ENCODE data around the gene ERCC4. TPM values are rescaled to one million over a fixed set of nuclear protein-coding genes. Genes with fewer than 3 reads are reported as not detected.
"Not testable (repeated sequence)": the region's sequence is repeated elsewhere in the genome, so short reads cannot be mapped to it uniquely, and the experiment has no call there.

ERCC4 gene
- 10 to 100 TPM in 1 of 2 donors, 1 to 10 TPM in 1; 6.1 to 11.2 TPM for total RNA-seq

DNA sequence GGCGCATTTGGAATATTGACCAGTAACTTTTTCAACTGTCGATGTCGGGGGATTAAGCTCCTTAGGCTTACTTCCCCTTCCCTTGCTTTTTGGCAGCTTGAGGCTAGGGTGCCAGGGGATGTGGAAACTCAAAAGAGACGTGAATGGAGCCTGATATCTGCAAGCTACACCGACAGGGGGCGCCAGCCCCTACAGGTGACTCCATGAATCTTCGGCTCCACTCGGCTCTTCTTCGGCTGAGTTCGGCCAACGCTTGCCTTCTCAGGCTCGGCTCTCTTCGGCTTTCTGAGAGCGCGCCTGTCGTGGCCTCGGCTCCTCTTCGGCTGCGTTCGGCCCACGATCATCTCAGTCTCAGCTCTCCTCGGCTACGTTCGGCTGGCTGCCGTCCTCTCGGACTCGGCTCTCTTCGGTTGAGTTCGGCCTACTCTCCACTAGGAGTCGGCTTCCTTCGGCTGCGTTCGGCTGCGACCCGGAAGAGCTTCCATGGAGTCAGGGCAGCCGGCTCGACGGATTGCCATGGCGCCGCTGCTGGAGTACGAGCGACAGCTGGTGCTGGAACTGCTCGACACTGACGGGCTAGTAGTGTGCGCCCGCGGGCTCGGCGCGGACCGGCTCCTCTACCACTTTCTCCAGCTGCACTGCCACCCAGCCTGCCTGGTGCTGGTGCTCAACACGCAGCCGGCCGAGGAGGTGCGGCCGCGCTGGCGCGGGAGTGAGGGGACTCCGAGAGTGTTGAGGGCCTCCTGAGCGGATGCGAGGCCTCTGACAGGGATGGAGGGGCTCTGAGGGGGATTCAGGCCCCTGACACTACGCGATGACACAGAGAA lies at the start of gene ERCC4:
TSS of gene ERCC4 (plus strand) at position 472 of the 827 bp plus-strand sequence. CDS start at position 484, 12 bp downstream.
- peak; percentile 98 for ATAC-seq (replicated peaks)

DNA sequence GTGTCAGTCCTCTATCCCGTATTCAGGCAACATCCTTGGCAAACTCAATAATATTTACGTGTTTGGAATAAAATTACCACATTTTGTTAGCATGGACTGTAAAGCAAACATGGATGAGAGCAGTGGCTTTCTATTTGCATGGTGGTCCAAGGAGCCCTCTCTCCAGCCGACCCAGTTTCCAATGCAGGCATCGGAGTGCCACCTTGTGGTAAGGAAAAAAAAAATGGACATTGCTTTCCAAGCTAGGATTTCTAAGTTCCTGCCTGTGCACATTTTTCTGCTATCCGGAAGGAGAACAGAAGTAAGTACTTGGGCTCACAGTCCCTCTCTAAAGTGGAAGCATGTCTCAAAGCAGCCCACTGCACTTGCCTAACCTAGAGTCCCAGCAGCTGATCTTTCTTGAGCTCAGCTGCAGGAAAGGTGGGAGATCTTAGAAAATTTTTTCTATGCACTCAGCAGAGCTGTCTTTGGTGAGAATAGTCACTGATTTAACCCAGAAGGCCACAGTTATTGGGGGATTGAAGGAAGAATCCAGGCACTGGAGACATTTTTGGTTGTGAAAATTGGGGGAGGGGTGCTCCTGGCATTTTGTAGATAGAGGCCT lies 46.0 kb upstream of the ERCC4 start:
- no peaks in the 10 kb centered on the region for H3K9me3 Mint-ChIP-seq
- H3K4me3 Mint-ChIP-seq, result no peak overlapping the region
- no peaks in the 10 kb centered on the region for H3K36me3 Mint-ChIP-seq (ENCODE audit: low read depth)
- no peak overlapping the region for H3K27ac Mint-ChIP-seq
- no peaks in the 10 kb centered on the region for H3K4me1 Mint-ChIP-seq
- no peak for ATAC-seq (replicated peaks)
- peaks cover 24% of the 10 kb centered on the region for H3K27me3 Mint-ChIP-seq

More for the DNA sequence above, at the start of gene ERCC4:
- Mint-ChIP-seq H3K4me3 (peak within 1 kb of the TSS; percentile 97), H3K9me3 (no peaks in the 10 kb centered on the region), H3K27ac (peak within 1 kb of the TSS; percentile 98), H3K4me1 (peaks cover 21% of the 10 kb centered on the region), H3K36me3 (ENCODE audit: low read depth) (peaks cover 15% of the 10 kb centered on the region), H3K27me3 (no peaks in the 10 kb centered on the region)

DNA sequence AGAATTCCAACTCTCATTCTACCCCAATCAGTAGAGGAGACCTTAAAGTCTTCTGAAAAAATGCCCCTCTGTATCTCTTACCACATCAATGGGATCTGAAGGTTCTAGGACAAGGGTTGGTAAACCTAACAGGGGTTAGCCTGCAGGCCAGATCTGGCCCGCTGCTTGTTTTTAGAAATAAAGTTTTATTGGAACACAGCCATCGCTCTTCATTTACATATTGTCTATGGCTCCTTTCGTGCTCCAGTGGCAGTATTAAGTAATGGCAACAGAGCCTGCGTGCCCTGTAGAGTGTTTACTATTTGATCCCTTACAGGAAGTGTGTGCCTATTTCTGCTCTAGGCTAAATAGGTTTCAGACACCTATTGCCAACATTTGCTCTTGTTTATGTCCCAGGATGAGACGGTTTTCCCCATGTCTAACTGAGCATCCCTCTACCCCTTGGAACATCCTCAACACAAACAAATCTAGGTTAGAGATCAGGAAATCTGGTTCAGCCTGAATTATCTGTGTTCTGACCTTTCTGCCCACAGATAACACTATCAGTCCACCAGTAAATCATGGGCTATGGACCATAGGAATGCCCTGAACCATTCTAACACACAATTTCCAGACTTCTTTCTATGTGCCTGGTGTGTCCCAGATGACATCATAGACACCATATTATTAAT lies 44.2 kb upstream of the ERCC4 start:
- Mint-ChIP-seq H3K36me3 (ENCODE audit: low read depth) (no peaks in the 10 kb centered on the region), H3K4me3 (no peak overlapping the region), H3K4me1 (no peaks in the 10 kb centered on the region), H3K9me3 (no peaks in the 10 kb centered on the region), H3K27ac (no peak overlapping the region), H3K27me3 (peaks cover 20% of the 10 kb centered on the region)
- ATAC-seq (replicated peaks), result no peak

DNA sequence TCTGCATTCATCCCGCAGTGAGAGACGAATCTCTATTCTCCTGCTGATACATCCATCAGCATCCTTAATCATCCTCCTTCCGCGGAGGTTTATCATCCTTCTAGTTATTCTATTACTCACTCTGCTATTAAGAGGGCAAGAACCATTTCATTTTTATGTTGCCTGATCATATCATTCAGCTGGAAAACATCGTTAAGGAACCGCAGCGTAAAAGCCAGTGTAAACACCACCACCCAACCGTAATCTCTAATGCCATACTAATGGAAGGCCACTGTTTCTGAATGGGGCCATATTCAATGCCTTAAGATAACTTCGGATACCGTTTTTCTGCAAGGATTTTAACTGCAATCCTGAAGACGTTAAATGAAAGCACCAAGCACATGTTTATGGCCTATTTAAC lies 36.7 kb upstream of the ERCC4 start:
- Mint-ChIP-seq H3K4me3 (no peak overlapping the region), H3K27ac (no peak overlapping the region), H3K9me3 (peaks cover 7% of the 10 kb centered on the region), H3K36me3 (ENCODE audit: low read depth) (no peaks in the 10 kb centered on the region), H3K4me1 (no peaks in the 10 kb centered on the region), H3K27me3 (peaks cover 20% of the 10 kb centered on the region)
- no peak for ATAC-seq (replicated peaks)

DNA sequence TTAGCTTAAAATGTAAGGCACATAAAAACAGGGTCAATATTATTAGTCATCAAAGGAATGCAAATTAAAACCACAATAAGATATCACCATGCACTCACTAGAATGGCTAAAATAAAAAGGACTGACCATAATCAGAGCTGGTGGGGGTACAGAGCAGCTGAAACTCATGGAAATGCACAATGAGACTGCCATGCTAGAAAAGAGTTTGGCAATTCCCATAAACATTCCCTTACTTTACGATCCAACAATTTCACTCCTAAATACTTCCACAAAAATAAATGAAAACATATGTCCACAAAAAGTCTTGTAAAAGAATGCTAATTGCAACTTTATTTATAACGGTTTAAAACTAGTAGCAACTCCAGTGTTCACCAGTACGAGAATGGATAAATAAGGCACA lies 36.1 kb upstream of the ERCC4 start:
- Mint-ChIP-seq H3K4me1 (no peaks in the 10 kb centered on the region), H3K27ac (no peak overlapping the region)

DNA sequence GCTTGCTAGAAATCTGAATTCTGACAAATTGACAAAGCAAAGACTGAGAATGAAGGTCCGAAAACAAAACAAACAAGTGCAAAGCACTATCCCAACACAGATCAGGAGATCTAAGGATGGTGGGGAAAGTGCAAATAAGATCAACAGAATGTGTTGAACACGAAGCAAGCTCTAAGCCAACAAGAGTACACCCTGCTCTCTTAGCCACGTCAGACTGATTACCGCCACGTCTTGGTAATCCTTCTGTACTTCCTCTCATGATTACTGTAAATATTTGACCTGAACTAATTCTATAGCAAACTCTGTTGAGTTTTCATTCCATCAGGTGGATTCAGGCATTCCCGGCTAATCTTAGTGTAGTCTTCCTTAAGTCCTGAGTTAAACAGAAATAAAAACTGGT lies 34.3 kb upstream of the ERCC4 start:
- Mint-ChIP-seq H3K27ac (no peak overlapping the region), H3K9me3 (peaks cover 12% of the 10 kb centered on the region), H3K27me3 (peaks cover 21% of the 10 kb centered on the region), H3K4me3 (no peak overlapping the region), H3K36me3 (ENCODE audit: low read depth) (no peaks in the 10 kb centered on the region), H3K4me1 (no peaks in the 10 kb centered on the region)
- no peak for ATAC-seq (replicated peaks)

More for the DNA sequence above, 36.1 kb upstream of the ERCC4 start:
- H3K9me3 Mint-ChIP-seq, result peaks cover 7% of the 10 kb centered on the region
- peaks cover 20% of the 10 kb centered on the region for H3K27me3 Mint-ChIP-seq
- ATAC-seq (replicated peaks), result no peak
- H3K4me3 Mint-ChIP-seq, result no peak overlapping the region
- no peaks in the 10 kb centered on the region for H3K36me3 Mint-ChIP-seq (ENCODE audit: low read depth)

DNA sequence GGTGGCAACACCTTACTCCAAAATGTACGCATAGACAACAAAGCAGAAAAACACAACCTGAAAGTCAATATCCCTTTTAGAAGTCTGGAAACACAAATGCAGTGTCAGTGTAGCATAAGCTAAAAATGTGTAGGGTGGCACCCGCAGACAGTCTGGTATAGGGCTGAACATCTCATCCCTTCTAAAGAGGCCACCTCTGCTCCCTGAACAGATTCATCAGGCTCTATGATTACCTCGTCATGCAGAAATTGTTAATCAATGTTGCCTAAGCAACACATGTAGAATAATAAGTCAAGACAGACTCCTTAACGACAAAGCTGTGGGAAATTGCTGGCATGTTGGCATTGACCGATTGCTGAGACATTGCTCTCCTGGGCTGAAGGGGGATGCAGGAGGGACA lies 33.3 kb upstream of the ERCC4 start:
- H3K4me3 Mint-ChIP-seq, result no peak overlapping the region
- H3K9me3 Mint-ChIP-seq, result peaks cover 12% of the 10 kb centered on the region
- no peak for ATAC-seq (replicated peaks)
- H3K36me3 Mint-ChIP-seq (ENCODE audit: low read depth), result no peaks in the 10 kb centered on the region
- H3K27me3 Mint-ChIP-seq, result peaks cover 21% of the 10 kb centered on the region
- no peak overlapping the region for H3K27ac Mint-ChIP-seq
- no peaks in the 10 kb centered on the region for H3K4me1 Mint-ChIP-seq

DNA sequence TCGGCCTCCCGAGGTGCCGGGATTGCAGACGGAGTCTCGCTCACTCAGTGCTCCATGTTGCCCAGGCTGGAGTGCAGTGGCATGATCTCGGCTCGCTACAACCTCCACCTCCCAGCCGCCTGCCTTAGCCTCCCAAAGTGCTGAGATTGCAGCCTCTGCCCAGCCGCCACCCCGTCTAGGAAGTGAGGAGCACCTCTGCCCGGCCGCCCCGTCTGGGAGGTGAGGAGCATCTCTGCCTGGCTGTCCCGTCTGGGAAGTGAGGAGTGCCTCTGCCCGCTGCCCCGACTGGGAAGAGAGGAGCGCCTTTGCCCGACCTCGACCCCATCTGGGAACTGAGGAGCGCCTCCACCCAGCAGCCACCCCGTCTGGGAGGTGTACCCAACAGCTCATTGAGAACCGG lies 30.6 kb upstream of the ERCC4 start:
- ATAC-seq (replicated peaks); H3K36me3 Mint-ChIP-seq (ENCODE audit: low read depth); H3K4me3 Mint-ChIP-seq; H3K4me1 Mint-ChIP-seq; H3K27ac Mint-ChIP-seq: not testable (repeated sequence)
- Mint-ChIP-seq H3K9me3 (peaks cover 12% of the 10 kb centered on the region), H3K27me3 (peaks cover 27% of the 10 kb centered on the region)

DNA sequence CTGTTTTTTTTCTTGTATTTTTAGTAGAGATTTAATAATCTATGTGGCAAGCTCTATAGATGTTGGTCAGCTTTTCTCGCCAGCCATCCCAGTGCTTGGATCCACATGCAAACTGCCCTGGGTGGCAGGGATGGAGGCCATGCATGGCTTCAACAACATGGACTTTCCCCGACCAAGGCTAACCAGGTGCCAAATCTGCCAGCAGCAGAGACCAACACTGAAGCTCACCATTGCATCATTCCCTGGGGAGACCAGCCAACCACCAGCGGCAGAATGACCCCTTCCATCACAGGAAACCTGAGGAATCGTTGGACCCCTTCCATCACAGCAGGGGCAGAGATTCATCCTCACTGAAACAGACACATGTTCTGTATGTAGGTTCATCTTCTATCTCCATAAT lies 27.7 kb upstream of the ERCC4 start:
- Mint-ChIP-seq H3K4me3 (no peak overlapping the region), H3K27ac (no peak overlapping the region), H3K9me3 (peaks cover 5% of the 10 kb centered on the region), H3K36me3 (ENCODE audit: low read depth) (no peaks in the 10 kb centered on the region), H3K27me3 (peaks cover 14% of the 10 kb centered on the region), H3K4me1 (no peaks in the 10 kb centered on the region)
- no peak for ATAC-seq (replicated peaks)

DNA sequence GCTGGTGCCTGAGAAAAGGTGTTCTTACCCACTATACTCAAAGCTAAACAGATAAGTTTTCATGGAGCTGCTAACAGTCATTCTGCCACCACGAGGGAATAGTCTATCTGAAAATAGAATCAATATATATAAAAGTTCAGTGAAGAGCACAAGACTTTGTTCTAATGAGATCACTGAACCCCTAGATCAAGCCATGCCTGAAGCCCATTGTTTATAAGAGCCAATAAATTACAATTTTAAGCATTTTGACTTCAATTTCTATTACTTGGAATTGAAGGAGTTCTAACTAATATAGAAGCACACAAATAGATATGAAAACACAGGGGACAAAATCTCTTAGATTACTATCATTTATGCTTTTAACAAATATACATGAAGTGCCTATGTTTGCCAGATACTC lies 24.4 kb upstream of the ERCC4 start:
- ATAC-seq (replicated peaks), result no peak
- Mint-ChIP-seq H3K4me1 (no peaks in the 10 kb centered on the region), H3K27me3 (peaks cover 11% of the 10 kb centered on the region)

DNA sequence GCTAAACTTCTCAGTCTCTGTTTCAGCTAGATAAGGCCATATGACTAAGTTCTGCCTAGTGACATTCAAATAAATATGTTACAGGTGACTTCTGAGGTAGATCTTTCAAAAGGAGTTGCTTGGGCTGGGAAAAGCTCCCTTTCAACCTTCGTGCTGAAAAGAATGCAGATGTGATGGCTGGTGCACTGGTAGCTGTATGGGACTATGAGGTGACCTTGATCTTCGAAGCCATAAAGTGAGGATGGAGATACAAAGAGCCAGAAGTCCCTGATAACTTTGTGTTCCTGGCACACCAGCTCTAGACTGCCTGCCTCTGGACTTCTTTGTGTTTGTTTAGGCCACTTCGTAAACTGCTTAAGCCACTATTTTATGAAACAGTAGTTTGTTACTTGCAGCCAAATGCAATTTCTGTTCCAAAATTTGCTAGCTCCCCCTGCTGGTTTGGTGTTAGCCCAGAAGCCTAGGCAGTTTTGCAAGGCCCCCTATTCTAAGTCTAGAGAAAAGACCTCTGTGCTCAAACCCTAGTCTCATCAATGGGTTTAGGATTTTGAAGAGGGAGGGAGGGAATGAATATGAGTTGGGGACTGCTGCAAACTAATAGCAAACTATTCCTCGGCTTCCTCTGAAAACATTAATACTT lies 23.3 kb upstream of the ERCC4 start:
- Mint-ChIP-seq H3K27ac (no peak overlapping the region), H3K4me1 (no peaks in the 10 kb centered on the region), H3K4me3 (no peak overlapping the region), H3K36me3 (ENCODE audit: low read depth) (no peaks in the 10 kb centered on the region), H3K9me3 (peaks cover under 1% of the 10 kb centered on the region), H3K27me3 (peaks cover 17% of the 10 kb centered on the region)
- no peak for ATAC-seq (replicated peaks)

More for the DNA sequence above, 24.4 kb upstream of the ERCC4 start:
- H3K36me3 Mint-ChIP-seq (ENCODE audit: low read depth), result no peaks in the 10 kb centered on the region
- no peaks in the 10 kb centered on the region for H3K9me3 Mint-ChIP-seq
- H3K27ac Mint-ChIP-seq, result no peak overlapping the region
- H3K4me3 Mint-ChIP-seq, result no peak overlapping the region

DNA sequence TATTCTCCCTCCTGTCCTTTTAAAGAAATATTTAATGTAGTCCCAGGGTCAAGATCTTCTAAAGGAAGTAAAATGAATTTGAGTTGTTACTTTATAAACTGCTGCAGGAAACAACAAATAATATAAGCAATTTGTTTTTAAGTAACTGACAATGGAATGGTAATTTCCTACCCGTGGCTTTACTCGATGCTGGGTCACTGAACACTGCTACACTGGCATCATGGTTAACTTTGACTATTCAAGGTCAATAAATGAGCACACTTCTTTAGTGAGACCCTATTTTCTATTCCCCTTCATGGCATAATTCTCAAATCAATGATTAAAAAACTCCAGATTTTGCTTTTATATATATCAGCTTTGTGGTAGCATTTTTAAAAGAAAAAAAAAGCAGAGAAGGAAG lies 22.1 kb upstream of the ERCC4 start:
- Mint-ChIP-seq H3K27ac (no peak overlapping the region), H3K4me3 (no peak overlapping the region), H3K27me3 (peaks cover 16% of the 10 kb centered on the region), H3K4me1 (no peaks in the 10 kb centered on the region), H3K9me3 (peaks cover 4% of the 10 kb centered on the region), H3K36me3 (ENCODE audit: low read depth) (no peaks in the 10 kb centered on the region)
- ATAC-seq (replicated peaks), result no peak

DNA sequence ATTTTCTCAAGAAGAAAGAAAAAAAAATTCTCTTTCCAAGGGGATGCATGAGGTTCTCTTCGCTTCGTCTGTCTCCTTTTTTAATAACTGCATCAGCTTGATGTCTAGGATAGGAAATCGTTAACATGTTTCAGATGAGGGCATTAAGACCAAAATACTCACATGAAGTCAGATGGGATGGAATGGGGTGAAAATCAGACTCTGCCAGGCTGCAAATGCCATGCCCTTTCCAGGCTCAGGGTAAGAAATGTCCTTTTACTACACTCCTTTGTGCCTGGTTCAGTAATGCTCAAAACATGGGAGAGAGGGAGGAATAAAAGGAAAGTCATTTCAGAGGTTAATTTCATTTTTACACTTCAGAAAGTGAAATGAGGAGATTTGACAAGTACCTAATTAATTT lies 21.7 kb upstream of the ERCC4 start:
- H3K9me3 Mint-ChIP-seq, result peaks cover 4% of the 10 kb centered on the region
- peaks cover 18% of the 10 kb centered on the region for H3K27me3 Mint-ChIP-seq
- no peak for ATAC-seq (replicated peaks)
- H3K27ac Mint-ChIP-seq, result no peak overlapping the region
- no peaks in the 10 kb centered on the region for H3K4me1 Mint-ChIP-seq
- no peak overlapping the region for H3K4me3 Mint-ChIP-seq
- H3K36me3 Mint-ChIP-seq (ENCODE audit: low read depth), result no peaks in the 10 kb centered on the region

DNA sequence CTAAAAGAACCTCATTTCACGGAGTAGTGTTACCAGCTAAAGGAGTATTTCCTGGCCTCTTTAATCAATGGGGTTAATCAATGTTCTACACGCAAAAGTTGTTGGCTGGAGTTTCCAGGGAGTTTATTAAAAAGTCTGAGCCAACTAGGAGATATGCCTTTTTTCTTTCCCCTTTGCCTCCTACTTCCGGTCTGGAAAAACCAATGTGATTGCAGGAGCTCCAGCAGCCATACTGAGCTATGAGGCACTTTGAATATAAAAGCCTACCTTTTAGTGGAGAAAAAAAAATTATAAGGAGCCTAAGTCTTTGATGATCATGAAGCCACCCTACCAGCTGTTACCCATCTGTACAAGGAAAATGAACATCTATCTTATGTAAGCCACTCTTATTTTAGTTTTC lies 17.9 kb upstream of the ERCC4 start:
- peaks cover 4% of the 10 kb centered on the region for H3K9me3 Mint-ChIP-seq
- peaks cover 29% of the 10 kb centered on the region for H3K27me3 Mint-ChIP-seq
- ATAC-seq (replicated peaks), result no peak
- no peaks in the 10 kb centered on the region for H3K36me3 Mint-ChIP-seq (ENCODE audit: low read depth)
- H3K4me1 Mint-ChIP-seq, result peaks cover 5% of the 10 kb centered on the region
- no peak overlapping the region for H3K27ac Mint-ChIP-seq
- no peak overlapping the region for H3K4me3 Mint-ChIP-seq
